ENCODE data around the gene ARHGAP6.
"Not testable (repeated sequence)": the region's sequence is repeated elsewhere in the genome, so short reads cannot be mapped to it uniquely, and the experiment has no call there.

The ARHGAP6 gene

DNA sequence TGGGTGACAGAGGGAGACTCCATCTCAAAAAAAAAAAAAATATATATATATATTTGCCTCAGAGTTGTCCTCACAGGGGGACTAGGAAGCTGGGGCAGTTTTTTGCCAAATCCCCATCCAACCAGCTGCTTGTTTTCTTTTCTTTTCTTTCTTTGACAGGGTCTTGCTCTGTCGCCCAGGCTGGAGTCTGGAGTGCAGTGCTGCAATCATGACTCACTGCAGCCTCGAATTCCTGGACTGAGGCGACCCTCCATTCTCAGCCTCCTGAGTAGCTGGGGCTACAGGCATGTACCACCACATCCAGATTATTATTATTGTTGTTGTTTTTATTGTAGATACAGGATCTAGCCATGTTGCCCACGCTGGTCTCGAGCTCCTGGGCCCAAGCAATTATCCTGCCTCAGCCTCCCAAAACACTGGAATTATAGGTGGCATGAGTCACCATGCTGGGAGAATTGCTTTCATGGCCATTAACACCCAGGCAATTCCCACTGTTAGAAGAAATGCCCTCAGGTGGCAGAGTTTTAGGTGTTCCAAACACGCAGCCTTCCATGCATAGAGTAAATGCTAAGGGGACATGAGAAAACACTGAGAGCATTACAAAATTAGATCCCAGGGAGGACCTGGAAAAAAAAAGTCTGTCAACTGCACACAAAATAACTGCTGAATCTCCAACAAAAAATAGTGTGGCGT lies 98.0 kb downstream of the ARHGAP6 start:
- DNase-seq = no peak

GRCh38 chrX:11566789-11567188 lies 98.9 kb downstream of the ARHGAP6 start:
- DNase-seq = no peak

DNA sequence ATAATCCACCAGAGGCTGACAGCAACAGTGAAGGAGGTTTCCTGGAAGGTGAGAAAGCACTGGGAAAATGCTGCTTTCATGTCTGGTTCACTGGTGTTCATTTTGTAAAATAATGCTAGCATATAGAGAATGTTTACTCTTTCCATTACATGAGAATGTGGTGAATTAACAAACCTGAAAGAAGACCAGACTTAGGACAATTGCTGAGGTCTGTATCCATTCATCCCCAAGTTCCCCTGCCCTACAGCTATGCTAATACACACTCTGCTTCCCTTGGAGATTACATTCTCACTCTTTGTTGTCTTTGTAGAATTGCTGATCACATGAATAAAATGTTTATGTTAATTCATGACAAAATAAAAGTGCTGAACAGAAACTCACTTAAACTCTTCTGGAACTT lies 99.5 kb downstream of the ARHGAP6 start:
- no peak for DNase-seq

GRCh38 chrX:11564546-11564945 lies 101.2 kb downstream of the ARHGAP6 start:
- no peak for DNase-seq

GRCh38 chrX:11562570-11562969 lies 103.2 kb downstream of the ARHGAP6 start:
- DNase-seq = no peak

DNA sequence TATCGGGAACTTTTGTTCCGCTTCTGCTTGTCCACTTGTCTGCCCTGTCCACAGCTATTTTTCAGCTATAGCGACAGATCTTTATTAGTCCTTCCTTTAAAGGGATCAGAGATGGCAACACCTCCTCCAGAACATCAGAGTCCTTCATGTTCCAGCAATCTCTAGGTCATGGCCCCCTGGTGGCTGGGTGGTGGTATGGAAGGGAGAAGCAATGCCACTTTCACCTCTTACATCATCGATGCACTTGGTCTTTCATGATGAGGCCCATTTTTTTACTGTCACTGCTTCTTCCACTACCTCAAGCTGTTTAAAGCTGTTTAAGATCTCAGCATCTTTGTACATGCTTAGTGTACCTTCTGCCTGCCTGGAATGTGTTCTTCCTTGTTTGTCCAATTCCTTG lies 106.7 kb downstream of the ARHGAP6 start:
- DNase-seq = peak in 2 of 4 experiments; percentile 14 to 26

GRCh38 chrX:11557120-11557519 lies 108.6 kb downstream of the ARHGAP6 start:
- DNase-seq = no peak

- DNase-seq = no peak
These were observed 110.0 kb downstream of the ARHGAP6 start for GRCh38 chrX:11555759-11556158.

GRCh38 chrX:11553594-11553993 lies 112.1 kb downstream of the ARHGAP6 start:
- no peak for DNase-seq

- DNase-seq = no peak
These were observed 114.6 kb downstream of the ARHGAP6 start for GRCh38 chrX:11551151-11551550.

- no peak for DNase-seq
These were observed 118.8 kb downstream of the ARHGAP6 start for GRCh38 chrX:11546917-11547316.

GRCh38 chrX:11543249-11543648 lies 122.5 kb downstream of the ARHGAP6 start:
- no peak for DNase-seq

DNA sequence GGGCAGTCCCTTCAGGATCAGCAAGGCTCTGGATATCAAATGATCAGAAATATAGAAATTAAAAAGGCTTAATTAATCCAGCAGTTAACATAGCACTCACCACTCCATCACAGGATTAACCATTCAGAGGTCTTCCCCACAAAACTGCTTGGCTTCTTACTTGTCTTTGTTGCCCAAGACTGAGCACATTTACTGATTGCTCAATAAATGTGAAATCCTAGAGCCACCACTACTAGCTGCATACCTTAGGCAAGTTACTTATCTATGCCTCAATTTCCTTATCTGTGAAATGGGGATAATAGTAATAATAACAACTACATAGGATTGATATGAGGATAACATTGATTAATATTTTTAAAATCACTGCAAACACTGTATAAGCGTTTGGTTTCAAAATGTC lies 124.2 kb downstream of the ARHGAP6 start:
- no peak for DNase-seq

DNA sequence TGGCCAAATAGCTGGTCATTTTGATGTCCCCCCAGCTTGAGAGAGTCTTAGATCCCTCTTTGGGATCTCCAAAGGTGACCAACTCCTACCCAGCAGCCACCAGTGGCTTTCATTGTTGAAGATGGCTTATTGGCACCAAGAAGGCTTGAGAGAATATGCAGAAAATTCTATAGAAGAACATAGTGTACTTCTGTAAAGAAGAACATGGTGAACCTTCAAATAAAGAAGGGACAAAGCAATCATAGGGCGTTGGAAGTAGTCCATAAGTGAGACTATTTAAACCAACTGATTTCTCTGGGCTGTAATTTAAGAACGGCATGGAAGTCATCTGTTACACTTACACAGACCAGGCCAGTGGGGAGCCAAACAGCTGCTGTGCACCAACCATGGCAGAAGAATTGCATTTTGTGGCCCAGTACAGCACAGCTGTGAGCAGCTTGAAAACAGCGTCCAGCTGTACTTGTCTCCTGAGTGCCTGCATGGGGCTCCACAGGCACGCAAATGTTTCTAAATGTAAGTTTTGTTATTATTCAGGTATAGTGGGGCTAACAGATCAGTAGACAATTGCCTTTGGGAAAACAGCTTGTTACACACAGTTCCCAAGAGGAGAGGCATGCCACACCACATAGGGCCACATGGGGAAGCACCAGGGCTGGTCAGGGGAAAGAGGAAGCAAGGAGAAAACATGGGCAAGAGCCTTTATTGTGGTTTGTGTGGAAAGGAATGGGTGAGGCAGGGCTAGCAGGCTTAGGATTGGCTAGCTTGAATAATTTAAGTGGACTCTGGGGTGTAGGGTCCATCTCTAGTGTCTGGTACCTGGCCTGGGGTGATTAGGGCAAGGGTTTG lies 125.0 kb downstream of the ARHGAP6 start:
- DNase-seq = no peak

GRCh38 chrX:11537141-11537540 lies 128.6 kb downstream of the ARHGAP6 start:
- no peak for DNase-seq

DNA sequence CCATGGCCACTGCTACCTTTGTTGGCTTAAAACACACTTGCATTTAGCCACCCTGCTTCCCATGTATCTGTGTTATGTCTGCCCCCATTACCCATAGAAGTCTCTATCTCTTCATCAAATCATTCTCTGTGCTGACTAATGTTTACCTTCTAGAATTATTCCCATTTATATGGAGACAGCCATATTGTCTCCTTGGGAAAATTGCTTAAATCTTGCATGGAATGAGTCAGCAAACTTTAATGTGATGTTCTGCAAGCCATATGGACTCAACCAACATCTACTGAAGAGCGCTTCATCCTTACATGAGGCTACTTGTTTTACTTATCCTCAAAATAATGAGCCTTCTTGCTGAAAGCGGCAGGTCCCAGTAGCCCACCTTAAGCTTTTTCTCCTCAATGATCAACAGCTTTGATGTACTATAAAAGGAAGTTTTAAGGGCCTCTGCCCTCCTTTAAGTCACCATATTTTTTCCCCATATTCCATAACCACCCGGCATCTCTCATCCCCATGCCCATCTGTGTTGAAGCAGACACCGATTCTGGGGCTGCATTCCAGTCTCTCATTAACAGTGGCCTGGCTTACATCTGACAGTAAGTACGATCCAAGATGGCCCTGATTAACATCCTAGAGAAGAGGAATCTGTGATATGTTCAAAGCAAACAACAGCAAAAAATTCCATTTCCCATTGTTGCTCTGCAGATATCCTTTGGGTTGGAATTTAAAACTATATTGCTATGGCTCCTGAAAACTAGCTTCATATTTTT lies 130.4 kb downstream of the ARHGAP6 start:
- DNase-seq = no peak

GRCh38 chrX:11533199-11533651 lies 132.5 kb downstream of the ARHGAP6 start:
- no peak for DNase-seq

DNA sequence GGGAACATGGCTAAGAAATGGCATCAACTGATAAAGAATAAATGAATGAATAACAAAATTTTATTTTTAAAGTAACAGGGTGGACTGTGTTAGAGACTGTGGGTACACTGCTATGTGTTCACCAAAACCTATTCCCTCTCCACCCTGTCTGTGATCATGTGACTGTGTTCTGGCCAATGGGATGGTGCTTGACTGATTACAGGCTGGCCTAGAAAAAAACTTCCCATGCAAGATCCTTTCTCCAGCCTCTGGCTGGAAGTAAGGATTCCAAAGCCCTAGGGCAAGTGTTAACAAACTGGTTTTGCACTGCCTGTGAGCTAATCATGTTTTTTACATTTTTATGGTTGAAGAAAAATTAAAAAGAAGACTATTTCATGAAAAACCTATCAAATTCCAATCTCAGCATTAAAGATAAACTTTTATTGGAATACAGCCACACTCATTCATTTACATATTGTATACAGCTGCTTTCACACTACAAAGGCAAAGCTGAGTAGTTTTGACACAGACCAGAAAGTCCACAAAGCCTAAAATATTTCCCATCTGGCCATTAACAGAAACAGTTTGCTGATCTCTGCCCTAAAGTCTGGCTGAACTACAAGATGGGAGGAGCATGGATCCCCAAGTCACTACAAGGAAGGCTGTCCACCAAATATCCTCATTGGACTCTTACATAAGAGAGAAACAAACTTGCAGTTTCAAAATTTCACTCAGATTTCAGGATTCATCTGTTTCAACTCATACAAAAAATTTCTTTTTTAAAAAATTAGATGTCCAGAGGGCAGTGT lies 133.2 kb downstream of the ARHGAP6 start:
- no peak for DNase-seq

GRCh38 chrX:11531226-11531625 lies 134.5 kb downstream of the ARHGAP6 start:
- no peak for DNase-seq

GRCh38 chrX:11530621-11531020 lies 135.1 kb downstream of the ARHGAP6 start:
- DNase-seq = no peak

- no peak for DNase-seq
These were observed 137.1 kb downstream of the ARHGAP6 start for GRCh38 chrX:11528623-11529022.

- no peak for DNase-seq
These were observed 140.0 kb downstream of the ARHGAP6 start for GRCh38 chrX:11525685-11526084.

DNA sequence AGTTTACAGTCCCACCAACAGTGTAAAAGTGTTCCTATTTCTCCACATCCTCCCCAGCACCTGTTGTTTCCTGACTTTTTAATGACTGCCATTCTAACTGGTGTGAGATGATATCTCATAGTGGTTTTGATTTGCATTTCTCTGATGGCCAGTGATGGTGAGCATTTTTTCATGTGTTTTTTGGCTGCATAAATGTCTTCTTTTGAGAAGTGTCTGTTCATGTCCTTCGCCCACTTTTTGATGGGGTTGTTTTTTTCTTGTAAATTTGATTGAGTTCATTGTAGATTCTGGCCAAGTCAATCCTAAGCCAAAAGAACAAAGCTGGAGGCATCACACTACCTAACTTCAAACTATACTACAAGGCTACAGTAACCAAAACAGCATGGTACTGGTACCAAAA lies 146.5 kb downstream of the ARHGAP6 start:
- not testable (repeated sequence) for DNase-seq

Measured in activated naive CD4-positive, alpha-beta T cell (primary cell).